Ovary (tissue), 3 donors: ENCODE data around the gene ACOT2.

ENCODE experiments used
- POLR2A ChIP-seq: fragments of 450-650 bp; IDR thresholded peaks from one replicate; pipeline ENCODE4 v1.6.1; 2017; ENCODE audit warnings: antibody characterized with exemption, mild to moderate bottlenecking, moderate library complexity
- TF ChIP-seq, protein P1 (sequence below), 3 donors: fragments of 450-650 bp in 2 of 3; fragments of 200-600 bp in 1 of 3; IDR thresholded peaks; one replicate each; pipeline versions ENCODE4 v1.5.1 to v1.8.0; 2016 to 2022; ENCODE audit warnings: antibody characterized with exemption in 3 of 3, mild to moderate bottlenecking in 1 of 3
- donor health status: DM: no; HTN: no; CAD: no.

DNA sequence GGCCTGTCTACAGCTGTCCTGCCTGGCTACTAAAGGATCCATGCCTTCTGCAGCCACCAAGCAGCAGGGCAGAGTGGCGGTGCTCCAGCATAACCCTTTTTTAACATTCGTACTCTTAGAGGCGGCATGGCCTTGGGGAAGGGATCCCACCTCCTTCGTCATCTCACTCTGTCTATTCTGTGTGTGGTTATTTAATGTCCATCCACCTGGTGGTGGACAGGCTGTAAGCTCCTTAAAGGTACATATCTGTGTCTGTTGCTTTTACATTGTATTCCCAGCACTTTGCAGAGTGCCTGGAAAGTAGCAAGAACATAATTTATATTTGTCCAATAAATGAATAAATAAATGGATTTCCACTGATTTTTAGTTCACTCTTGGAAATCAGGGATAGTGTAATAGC lies 47.8 kb upstream of the ACOT2 start:
- TF ChIP-seq, protein P1, sequence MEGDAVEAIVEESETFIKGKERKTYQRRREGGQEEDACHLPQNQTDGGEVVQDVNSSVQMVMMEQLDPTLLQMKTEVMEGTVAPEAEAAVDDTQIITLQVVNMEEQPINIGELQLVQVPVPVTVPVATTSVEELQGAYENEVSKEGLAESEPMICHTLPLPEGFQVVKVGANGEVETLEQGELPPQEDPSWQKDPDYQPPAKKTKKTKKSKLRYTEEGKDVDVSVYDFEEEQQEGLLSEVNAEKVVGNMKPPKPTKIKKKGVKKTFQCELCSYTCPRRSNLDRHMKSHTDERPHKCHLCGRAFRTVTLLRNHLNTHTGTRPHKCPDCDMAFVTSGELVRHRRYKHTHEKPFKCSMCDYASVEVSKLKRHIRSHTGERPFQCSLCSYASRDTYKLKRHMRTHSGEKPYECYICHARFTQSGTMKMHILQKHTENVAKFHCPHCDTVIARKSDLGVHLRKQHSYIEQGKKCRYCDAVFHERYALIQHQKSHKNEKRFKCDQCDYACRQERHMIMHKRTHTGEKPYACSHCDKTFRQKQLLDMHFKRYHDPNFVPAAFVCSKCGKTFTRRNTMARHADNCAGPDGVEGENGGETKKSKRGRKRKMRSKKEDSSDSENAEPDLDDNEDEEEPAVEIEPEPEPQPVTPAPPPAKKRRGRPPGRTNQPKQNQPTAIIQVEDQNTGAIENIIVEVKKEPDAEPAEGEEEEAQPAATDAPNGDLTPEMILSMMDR (IDR thresholded peaks at IDR 0.05), result no peak
- no peak for TF ChIP-seq POLR2A
